Neuronal stem cell (in vitro differentiated cells): ENCODE measurements around the gene CPNE7.

Experiments used
- DNase-seq: peaks from one replicate; pipeline ENCODE4 v3.0.0-alpha.2; 2013; ENCODE audit warnings: low spot score
- H2AFZ ChIP-seq: one replicate; pipeline ENCODE4 v1.6.1; 2013; ENCODE audit warnings: mild to moderate bottlenecking, low read length, inconsistent platforms
- H2AK5ac ChIP-seq: 2 replicates; pipeline ENCODE4 v1.6.1; 2013; ENCODE audit warnings: low read depth, mild to moderate bottlenecking, inconsistent platforms, low read length, moderate library complexity, mixed read lengths
- H2BK120ac ChIP-seq: 2 replicates; pipeline ENCODE4 v1.6.1; 2013; ENCODE audit warnings: low read depth, mild to moderate bottlenecking, inconsistent platforms, low read length, moderate library complexity, mixed read lengths
- H2BK12ac ChIP-seq: one replicate; pipeline ENCODE4 v1.6.1; 2013; ENCODE audit warnings: low read length, inconsistent platforms
- H2BK15ac ChIP-seq: 2 replicates; pipeline ENCODE4 v1.6.1; 2013; ENCODE audit warnings: mild to moderate bottlenecking, low read length, inconsistent platforms, mixed read lengths
- H2BK5ac ChIP-seq: one replicate; pipeline ENCODE4 v1.6.1; 2013; ENCODE audit warnings: inconsistent platforms, mild to moderate bottlenecking, low read length, moderate library complexity
- H3K14ac ChIP-seq: one replicate; pipeline ENCODE4 v1.6.1; 2013; ENCODE audit warnings: low read length, inconsistent platforms
- H3K18ac ChIP-seq: 2 replicates; pipeline ENCODE4 v1.6.1; 2013; ENCODE audit warnings: low read length, inconsistent platforms
- H3K23ac ChIP-seq: 2 replicates; pipeline ENCODE4 v1.6.1; 2013; ENCODE audit warnings: low read depth, mild to moderate bottlenecking, mixed read lengths, low read length, inconsistent platforms; ENCODE audit not compliant: poor library complexity
- H3K27ac ChIP-seq: replicated peaks from 3 replicates; pipeline ENCODE4 v1.5.1; 2013; ENCODE audit warnings: low read length, inconsistent platforms
- H3K27me3 ChIP-seq, 3 experiments: 2 replicates each; pipeline ENCODE4 v1.6.1; 2013; ENCODE audit warnings: low read length in 3 of 3, mild to moderate bottlenecking in 2 of 3, inconsistent platforms in 1 of 3, low read depth in 1 of 3, mixed read lengths in 1 of 3, moderate library complexity in 1 of 3; ENCODE audit not compliant: control insufficient read depth in 3 of 3, insufficient read depth in 3 of 3
- H3K36me3 ChIP-seq, 2 donors: replicated peaks in 1 of 2; 2 replicates each; pipeline ENCODE4 v1.6.1; 2013; ENCODE audit warnings: low read length in 2 of 2; ENCODE audit not compliant: control insufficient read depth in 2 of 2, insufficient read depth in 2 of 2
- H3K4ac ChIP-seq: 2 replicates; pipeline ENCODE4 v1.6.1; 2013; ENCODE audit warnings: inconsistent platforms, mild to moderate bottlenecking, low read length, moderate library complexity
- H3K4me1 ChIP-seq, 2 donors: 1 replicate in 1 of 2; 2 replicates in 1 of 2; pipeline ENCODE4 v1.6.1; 2013; ENCODE audit warnings: low read length in 2 of 2, low read depth in 1 of 2; ENCODE audit not compliant: control insufficient read depth in 2 of 2, insufficient read depth in 1 of 2
- H3K4me2 ChIP-seq: one replicate; pipeline ENCODE4 v1.6.1; 2013; ENCODE audit warnings: mild to moderate bottlenecking, low read length, inconsistent platforms; ENCODE audit not compliant: insufficient read depth, poor library complexity, severe bottlenecking
- H3K4me3 ChIP-seq, 2 donors: 2 replicates each; pipeline ENCODE4 v1.5.1; 2013; ENCODE audit warnings: low read length in 2 of 2, mild to moderate bottlenecking in 2 of 2, inconsistent platforms in 1 of 2, moderate library complexity in 1 of 2
- H3K79me1 ChIP-seq: one replicate; pipeline ENCODE4 v1.6.1; 2013; ENCODE audit warnings: low read depth, mild to moderate bottlenecking, inconsistent platforms, low read length, moderate library complexity
- H3K9ac ChIP-seq: one replicate; pipeline ENCODE4 v1.6.1; 2013; ENCODE audit warnings: mild to moderate bottlenecking, low read depth, low read length, inconsistent platforms; ENCODE audit not compliant: poor library complexity
- H3K9me3 ChIP-seq, 2 donors: replicated peaks in 1 of 2; 2 replicates each; pipeline versions ENCODE3 to v1.6.1; 2013; ENCODE audit warnings: low read length in 2 of 2, mild to moderate bottlenecking in 2 of 2, inconsistent platforms in 1 of 2, low read depth in 1 of 2, mixed read lengths in 1 of 2, moderate library complexity in 1 of 2; ENCODE audit not compliant: control insufficient read depth in 2 of 2, insufficient read depth in 1 of 2
- H4K8ac ChIP-seq: one replicate; pipeline ENCODE4 v1.6.1; 2013; ENCODE audit warnings: low read depth, mild to moderate bottlenecking, inconsistent platforms, low read length, moderate library complexity
- H4K91ac ChIP-seq: one replicate; pipeline ENCODE4 v1.6.1; 2013; ENCODE audit warnings: low read length, low read depth, mild to moderate bottlenecking, inconsistent platforms; ENCODE audit not compliant: poor library complexity
- WGBS, 2 donors: extraction: QIAGEN DNeasy Blood & Tissue Kit; methylation state at CpG; one replicate each; pipeline ENCODE4 v1.1.7; 2013; ENCODE audit warnings: missing lambda C conversion rate in 2 of 2, mixed read lengths in 1 of 2; ENCODE audit not compliant: insufficient read length in 2 of 2, insufficient replicate concordance in 1 of 2; ENCODE audit errors: extremely low coverage in 2 of 2; 5-methylcytosine and 5-hydroxymethylcytosine counted together

Gene CPNE7

GRCh38 chr16:89613231-89613953 is 37.8 kb downstream of the CPNE7 start, which contains the start of gene DPEP1:
Gene DPEP1, plus strand, starts transcription at chr16:89613642. Its CDS starts 16,769 bp downstream, at chr16:89630411.
- Histone ChIP-seq H2BK15ac (peak within 1 kb of the TSS; percentile 89), H3K9me3 (no peaks in the 10 kb centered on the region), H2BK5ac (peak within 1 kb of the TSS; percentile 1), H2BK12ac (peak within 1 kb of the TSS; percentile 66), H3K4me3 (no peak within 1 kb of the TSS), H3K27me3 (no peaks in the 10 kb centered on the region), H4K8ac (peak within 1 kb of the TSS; percentile 43), H2BK120ac (peak within 1 kb of the TSS; percentile 36), H2AK5ac (peak within 1 kb of the TSS; percentile 79), H3K36me3 (no peaks in the 10 kb centered on the region), H3K14ac (no peak within 1 kb of the TSS), H3K27ac (no peak within 1 kb of the TSS), H3K79me1 (no peaks in the 10 kb centered on the region), H3K23ac (no peak within 1 kb of the TSS), H3K18ac (peak within 1 kb of the TSS; percentile 90), H2AFZ (peak within 1 kb of the TSS; percentile 83), H3K4ac (peak within 1 kb of the TSS; percentile 23), H4K91ac (peak within 1 kb of the TSS; percentile 46), H3K4me2 (no peak within 1 kb of the TSS), H3K4me1 (peaks cover 8 to 13% of the 10 kb centered on the region in 2 donors), H3K9ac (peak within 1 kb of the TSS; percentile 55)
- no CpG with 5 or more reads among the region's 19 CpGs for WGBS, 2 donors
- no peak for DNase-seq

GRCh38 chr16:89613954-89614459 is 38.4 kb downstream of the CPNE7 start:
- Histone ChIP-seq H2AK5ac (peak overlapping the region; percentile 79), H3K23ac (no peak overlapping the region), H4K91ac (peak overlapping the region; percentile 46), H3K27me3 (no peaks in the 10 kb centered on the region), H2BK15ac (peak overlapping the region; percentile 26), H2AFZ (no peak overlapping the region), H3K4ac (no peak overlapping the region), H3K27ac (no peak overlapping the region), H3K18ac (peak overlapping the region; percentile 19), H4K8ac (no peak overlapping the region), H3K4me3 (no peak overlapping the region), H2BK5ac (peak overlapping the region; percentile 1), H3K4me2 (no peak overlapping the region), H2BK120ac (peak overlapping the region; percentile 36), H3K14ac (no peak overlapping the region), H3K9me3 (no peaks in the 10 kb centered on the region), H3K79me1 (no peaks in the 10 kb centered on the region), H2BK12ac (no peak overlapping the region), H3K9ac (no peak overlapping the region), H3K36me3 (no peaks in the 10 kb centered on the region), H3K4me1 (peaks cover 5 to 9% of the 10 kb centered on the region in 2 donors)
- no peak for DNase-seq
- no CpG with 5 or more reads among the region's 22 CpGs for WGBS, 2 donors

- H3K14ac ChIP-seq, result peak overlapping the region; percentile 75
- no peak overlapping the region for H3K27ac ChIP-seq
- peak overlapping the region; percentile 99 for H2AK5ac ChIP-seq
- peak overlapping the region; percentile 87 for H2BK15ac ChIP-seq
- H3K9me3 ChIP-seq, result no peaks in the 10 kb centered on the region
- H3K79me1 ChIP-seq, result no peaks in the 10 kb centered on the region
- peak overlapping the region; percentile 21 for H3K9ac ChIP-seq
- H2AFZ ChIP-seq, result peak overlapping the region; percentile 65
- no peak overlapping the region for H3K4me3 ChIP-seq
- H3K23ac ChIP-seq, result peak overlapping the region; percentile 55
- no peak for DNase-seq
- H3K18ac ChIP-seq, result peak overlapping the region; percentile 91
- no peaks in the 10 kb centered on the region for H3K36me3 ChIP-seq
- H2BK12ac ChIP-seq, result peak overlapping the region; percentile 73
- WGBS, 2 donors, result no CpG with 5 or more reads among the region's 13 CpGs
- H4K8ac ChIP-seq, result peak overlapping the region; percentile 48
- peak overlapping the region; percentile 53 for H2BK5ac ChIP-seq
- peak overlapping the region; percentile 87 for H2BK120ac ChIP-seq
- peaks cover 7 to 12% of the 10 kb centered on the region in 2 donors for H3K4me1 ChIP-seq
- peak overlapping the region; percentile 30 for H4K91ac ChIP-seq
- no peak overlapping the region for H3K4me2 ChIP-seq
- H3K4ac ChIP-seq, result no peak overlapping the region
- H3K27me3 ChIP-seq, result no peaks in the 10 kb centered on the region
Observed at GRCh38 chr16:89615176-89615575, 39.6 kb downstream of the CPNE7 start.

GRCh38 chr16:89615596-89616090 is 40.1 kb downstream of the CPNE7 start:
- no peak overlapping the region for H3K23ac ChIP-seq
- peak overlapping the region; percentile 87 for H2BK15ac ChIP-seq
- H3K18ac ChIP-seq, result peak overlapping the region; percentile 91
- H3K9ac ChIP-seq, result no peak overlapping the region
- no peaks in the 10 kb centered on the region for H3K9me3 ChIP-seq
- H3K27ac ChIP-seq, result no peak overlapping the region
- H3K4me1 ChIP-seq, result peaks cover 7 to 15% of the 10 kb centered on the region in 2 donors
- no peaks in the 10 kb centered on the region for H3K36me3 ChIP-seq
- H3K79me1 ChIP-seq, result no peaks in the 10 kb centered on the region
- H4K8ac ChIP-seq, result peak overlapping the region; percentile 48
- H2AFZ ChIP-seq, result peak overlapping the region; percentile 65
- H2BK12ac ChIP-seq, result peak overlapping the region; percentile 84
- no peak for DNase-seq
- no peak overlapping the region for H3K4me3 ChIP-seq
- H3K14ac ChIP-seq, result peak overlapping the region; percentile 75
- H2BK120ac ChIP-seq, result peak overlapping the region; percentile 0
- H3K4me2 ChIP-seq, result no peak overlapping the region
- H2AK5ac ChIP-seq, result peak overlapping the region; percentile 99
- no peak overlapping the region for H4K91ac ChIP-seq
- H2BK5ac ChIP-seq, result peak overlapping the region; percentile 53
- no CpG with 5 or more reads among the region's 17 CpGs for WGBS, 2 donors
- no peaks in the 10 kb centered on the region for H3K27me3 ChIP-seq
- H3K4ac ChIP-seq, result no peak overlapping the region
